ENCODE data around the gene KLF11. TPM values are rescaled to one million over a fixed set of nuclear protein-coding genes. Genes with fewer than 3 reads are reported as not detected.

The KLF11 gene
- total RNA-seq, 1 experiment from 2014 or later, result 10.9 TPM

GRCh38 chr2:10042301-10043161 is 819 bp upstream of the KLF11 start:
- no peaks in the 10 kb centered on the region for H3K9me3 ChIP-seq (ENCODE audit: insufficient read depth, low read depth)
- no peak for TF ChIP-seq EZH2 (IDR thresholded peaks at IDR 0.05; ENCODE audit: low read depth)
- TF ChIP-seq CTCF (conservative IDR thresholded peaks at IDR 0.05), result no peak
- no peaks in the 10 kb centered on the region for H3K27me3 ChIP-seq (ENCODE audit: insufficient read depth, low read depth)
- H3K9me2 ChIP-seq (ENCODE audit: insufficient read depth), result no peaks in the 10 kb centered on the region
- POLR2A ChIA-PET (ENCODE audit: unreplicated experiment), result no interaction called here
- peaks cover 22% of the 10 kb centered on the region for H4K20me1 ChIP-seq (ENCODE audit: insufficient read depth)
- TSS peak; percentile 55 for BruUV-seq (replicated peaks)
- DNase-seq, result peak; percentile 47 to 54
- H3K79me2 ChIP-seq (ENCODE audit: low read depth), result peaks cover 16% of the 10 kb centered on the region
- intact Hi-C loops (cut with micrococcal nuclease; ENCODE audit: unreplicated experiment), result loop anchor here (1.0 kb wide), 1 partner anchor 101 kb away; no protein-coding TSS in a partner anchor
- peak overlapping the region; percentile 46; the same call in 1 of the 2 replicates for H3K4me3 ChIP-seq
- peak overlapping the region; percentile 37 for H3K27ac ChIP-seq
- H3K4me1 ChIP-seq (replicated peaks; ENCODE audit: insufficient read depth), result peaks cover 5% of the 10 kb centered on the region
- CTCF ChIA-PET, result no interaction called here
- H2AFZ ChIP-seq, result peak overlapping the region; percentile 70; the same call in 1 of the 2 replicates
- peaks cover 36% of the 10 kb centered on the region; the same call in 1 of the 2 replicates for H3F3A ChIP-seq (ENCODE audit: insufficient read depth, low read depth)
- no peaks in the 10 kb centered on the region for H3K36me3 ChIP-seq (ENCODE audit: low read depth)
- peak overlapping the region; percentile 63 for H3K4me2 ChIP-seq

- Histone ChIP-seq H2AFZ (peak overlapping the region; percentile 73; the same call in 1 of the 2 replicates), H3F3A (ENCODE audit: insufficient read depth, low read depth) (peaks cover 39% of the 10 kb centered on the region; the same call in 1 of the 2 replicates), H3K9me3 (ENCODE audit: insufficient read depth, low read depth) (no peaks in the 10 kb centered on the region), H3K4me2 (peak overlapping the region; percentile 76), H3K79me2 (ENCODE audit: low read depth) (peaks cover 18% of the 10 kb centered on the region), H4K20me1 (ENCODE audit: insufficient read depth) (peaks cover 24% of the 10 kb centered on the region), H3K27ac (peak overlapping the region; percentile 70), H3K9me2 (ENCODE audit: insufficient read depth) (no peaks in the 10 kb centered on the region), H3K27me3 (ENCODE audit: insufficient read depth, low read depth) (no peaks in the 10 kb centered on the region), H3K4me3 (peak overlapping the region; percentile 59; the same call in 1 of the 2 replicates), H3K4me1 (replicated peaks; ENCODE audit: insufficient read depth) (peaks cover 5% of the 10 kb centered on the region), H3K36me3 (ENCODE audit: low read depth) (peaks cover 5% of the 10 kb centered on the region; the same call in 1 of the 2 replicates)
- intact Hi-C loops (cut with micrococcal nuclease; ENCODE audit: unreplicated experiment), result loop anchor here (1.0 kb wide), 1 partner anchor 103 kb away; no protein-coding TSS in a partner anchor
- DNase-seq, result peak; percentile 84 to 94
- ChIA-PET POLR2A (ENCODE audit: unreplicated experiment) (interaction anchor here (0.7 kb wide), 1 partner anchor 414 kb away, joined by 5 read pairs; no protein-coding TSS in a partner anchor), CTCF (interaction anchor here (0.8 kb wide), 1 partner anchor 63 kb away, joined by 6 read pairs; no protein-coding TSS in a partner anchor)
- no peak for TF ChIP-seq EZH2 (IDR thresholded peaks at IDR 0.05; ENCODE audit: low read depth)
- no TSS peak for BruUV-seq (replicated peaks)
Measured at GRCh38 chr2:10043906-10044601, 704 bp downstream of the KLF11 start.

- H3K27ac ChIP-seq, result no peak overlapping the region
- intact Hi-C loops (cut with micrococcal nuclease; ENCODE audit: unreplicated experiment), result no loop called here
- POLR2A ChIA-PET (ENCODE audit: unreplicated experiment), result interaction anchor here (0.5 kb wide), 1 partner anchor 843 kb away, joined by 9 read pairs; no protein-coding TSS in a partner anchor
- H3K9me3 ChIP-seq (ENCODE audit: insufficient read depth, low read depth), result no peaks in the 10 kb centered on the region
- peaks cover 26% of the 10 kb centered on the region for H4K20me1 ChIP-seq (ENCODE audit: insufficient read depth)
- BruUV-seq (replicated peaks), result no TSS peak
- peaks cover 28% of the 10 kb centered on the region for H3K79me2 ChIP-seq (ENCODE audit: low read depth)
- H3K27me3 ChIP-seq (ENCODE audit: insufficient read depth, low read depth), result no peaks in the 10 kb centered on the region
- H2AFZ ChIP-seq, result no peak overlapping the region
- TF ChIP-seq CTCF (conservative IDR thresholded peaks at IDR 0.05) (no peak), EZH2 (IDR thresholded peaks at IDR 0.05; ENCODE audit: low read depth) (no peak)
- no peak for DNase-seq
- H3K4me2 ChIP-seq, result no peak overlapping the region
- H3K4me3 ChIP-seq, result no peak overlapping the region
- no peaks in the 10 kb centered on the region for H3K9me2 ChIP-seq (ENCODE audit: insufficient read depth)
- H3K4me1 ChIP-seq (replicated peaks; ENCODE audit: insufficient read depth), result peaks cover 5% of the 10 kb centered on the region
- H3F3A ChIP-seq (ENCODE audit: insufficient read depth, low read depth), result peaks cover 38% of the 10 kb centered on the region; the same call in 1 of the 2 replicates
- CTCF ChIA-PET, result interaction anchor here (0.6 kb wide), 1 partner anchor 871 kb away, joined by 3 read pairs; no protein-coding TSS in a partner anchor
- H3K36me3 ChIP-seq (ENCODE audit: low read depth), result peaks cover 11% of the 10 kb centered on the region; the same call in 1 of the 2 replicates
Measured at GRCh38 chr2:10045561-10046355, 2.4 kb downstream of the KLF11 start.

Data from PC-9 (cell line).